ENCODE results near the gene BMP7.

Gene BMP7

GRCh38 chr20:57133926-57134650 lies 132.4 kb downstream of the BMP7 start:
- Histone ChIP-seq H3K4me3 (ENCODE audit: low read depth, low read length) (no peak overlapping the region), H3K9me3 (no peaks in the 10 kb centered on the region), H3K36me3 (no peaks in the 10 kb centered on the region), H3K4me1 (no peaks in the 10 kb centered on the region), H3K27me3 (0 out of 2 replicates have a peak, but pooled peaks cover 4% of the 10 kb centered on the region)
- TF ChIP-seq CTCF (IDR thresholded peaks at IDR 0.05; ENCODE audit: low read depth, low read length), result no peak
- DNase-seq, result no peak

DNA sequence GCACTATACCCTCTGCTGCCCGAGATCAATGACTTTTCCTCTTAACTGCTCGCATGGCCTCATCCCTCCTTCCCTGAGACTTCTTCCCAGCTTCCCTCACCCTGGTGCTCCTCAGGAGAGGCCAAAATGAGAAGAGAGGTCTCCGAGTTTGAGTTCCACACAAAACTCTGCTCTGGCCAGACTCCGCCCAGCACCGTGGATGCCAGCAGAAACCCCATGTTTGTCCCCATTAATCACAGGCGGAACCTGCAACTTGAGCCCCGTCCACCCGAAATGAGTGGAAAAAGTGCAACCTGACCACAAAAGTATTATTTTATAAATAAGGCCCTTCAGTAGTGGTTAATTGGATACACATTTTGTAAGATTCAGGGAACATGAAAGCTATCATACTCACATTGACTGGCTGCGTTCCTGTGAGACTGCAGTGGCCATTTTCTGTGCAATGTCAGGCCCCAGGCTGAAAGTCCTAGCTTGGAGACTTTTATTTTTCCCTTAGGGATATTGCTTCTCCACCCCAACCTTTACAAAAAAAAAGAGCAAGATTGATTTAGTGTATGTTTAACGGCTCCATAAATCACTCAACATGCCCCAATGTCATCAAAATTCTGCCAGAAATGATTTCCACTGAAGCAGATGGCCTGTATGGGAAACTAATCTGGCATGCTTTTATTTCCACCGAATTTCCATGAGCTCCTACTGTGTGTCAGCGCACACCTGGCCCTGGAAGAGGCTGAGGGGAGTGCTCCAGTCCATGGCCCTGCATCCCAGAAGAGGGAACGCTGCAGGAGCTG lies 134.6 kb downstream of the BMP7 start:
- Histone ChIP-seq H3K9me3 (no peaks in the 10 kb centered on the region), H3K36me3 (no peaks in the 10 kb centered on the region)

GRCh38 chr20:57131077-57131476 lies 135.4 kb downstream of the BMP7 start:
- no peaks in the 10 kb centered on the region for H3K36me3 ChIP-seq
- TF ChIP-seq CTCF (IDR thresholded peaks at IDR 0.05; ENCODE audit: low read depth, low read length), result no peak
- DNase-seq, result no peak
- H3K27me3 ChIP-seq, result 0 out of 2 replicates have a peak, but pooled peaks cover 4% of the 10 kb centered on the region
- H3K4me1 ChIP-seq, result no peaks in the 10 kb centered on the region
- no peaks in the 10 kb centered on the region for H3K9me3 ChIP-seq
- H3K4me3 ChIP-seq (ENCODE audit: low read depth, low read length), result no peak overlapping the region

More for the DNA sequence above, 134.6 kb downstream of the BMP7 start:
- TF ChIP-seq CTCF (IDR thresholded peaks at IDR 0.05; ENCODE audit: low read depth, low read length), result no peak
- H3K4me1 ChIP-seq, result no peaks in the 10 kb centered on the region
- H3K27me3 ChIP-seq, result 0 out of 2 replicates have a peak, but pooled peaks cover 4% of the 10 kb centered on the region
- no peak for DNase-seq
- no peak overlapping the region for H3K4me3 ChIP-seq (ENCODE audit: low read depth, low read length)

DNA sequence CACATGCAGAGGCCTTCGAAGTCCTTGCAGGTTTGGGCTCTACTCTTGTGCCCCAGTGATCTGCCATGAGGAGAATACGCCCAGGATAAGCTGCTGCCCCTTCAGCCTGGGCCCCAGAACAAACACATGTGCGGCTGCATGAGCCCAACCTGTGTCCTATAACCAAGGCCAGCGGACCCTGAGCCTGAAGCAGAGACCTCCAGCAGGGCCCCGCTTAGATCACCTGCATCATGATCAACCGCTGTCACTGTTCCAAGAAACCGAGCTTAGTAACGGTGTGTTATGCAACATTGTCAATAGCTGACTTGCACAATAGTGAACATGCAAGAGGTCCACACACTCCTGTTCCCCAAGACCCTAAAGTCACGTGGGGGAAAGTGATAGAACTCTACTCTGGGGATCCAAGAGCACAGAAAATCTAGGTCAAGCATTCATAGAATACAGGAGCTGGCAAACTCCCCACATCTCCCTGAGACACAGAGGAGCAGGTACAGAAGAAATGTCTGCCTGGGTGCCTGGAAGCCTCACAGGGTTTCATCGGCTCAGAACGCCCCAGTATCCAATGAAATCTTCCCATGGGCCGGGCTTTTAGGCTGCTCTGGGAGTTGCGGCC lies 136.2 kb downstream of the BMP7 start:
- no peak for TF ChIP-seq CTCF (IDR thresholded peaks at IDR 0.05; ENCODE audit: low read depth, low read length)
- Histone ChIP-seq H3K36me3 (no peaks in the 10 kb centered on the region), H3K4me1 (no peaks in the 10 kb centered on the region), H3K27me3 (0 out of 2 replicates have a peak, but pooled peaks cover 4% of the 10 kb centered on the region), H3K9me3 (no peaks in the 10 kb centered on the region), H3K4me3 (ENCODE audit: low read depth, low read length) (no peak overlapping the region)
- no peak for DNase-seq

DNA sequence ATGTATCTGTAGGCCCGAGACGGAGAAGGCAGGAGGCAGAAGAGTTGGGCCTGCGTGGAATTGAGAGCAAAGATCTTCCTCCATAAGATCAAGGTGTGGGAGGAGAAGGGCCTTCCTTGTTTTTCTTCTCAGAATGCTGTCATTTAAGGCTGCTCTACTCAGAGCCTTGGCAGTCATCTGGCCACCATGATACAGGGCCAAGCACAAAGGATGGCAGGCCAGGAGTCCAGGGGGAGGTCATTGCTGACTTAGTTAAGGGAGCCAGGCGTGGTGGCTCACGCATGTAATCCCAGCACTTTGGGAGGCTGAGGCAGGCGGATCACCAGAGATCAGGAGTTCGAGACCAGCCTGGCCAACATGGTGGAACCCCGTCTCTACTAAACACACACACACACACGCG lies 137.1 kb downstream of the BMP7 start:
- no peaks in the 10 kb centered on the region for H3K4me1 ChIP-seq
- 0 out of 2 replicates have a peak, but pooled peaks cover 4% of the 10 kb centered on the region for H3K27me3 ChIP-seq
- TF ChIP-seq CTCF (IDR thresholded peaks at IDR 0.05; ENCODE audit: low read depth, low read length), result no peak
- DNase-seq, result no peak
- H3K4me3 ChIP-seq (ENCODE audit: low read depth, low read length), result no peak overlapping the region
- no peaks in the 10 kb centered on the region for H3K9me3 ChIP-seq
- H3K36me3 ChIP-seq, result no peaks in the 10 kb centered on the region

Data from BE2C (cell line).